Left renal pelvis (tissue), 4 donors: Measurements from ENCODE around the gene SERPINB1. TPM values are rescaled to one million over a fixed set of nuclear protein-coding genes. Genes with fewer than 3 reads are reported as not detected.

Experiments used
- DNase-seq, 4 donors: peaks; one replicate each; pipeline ENCODE4 v3.0.0-alpha.2; 2013; ENCODE audit warnings: low read depth in 4 of 4, low spot score in 3 of 4
- polyA plus RNA-seq, 4 donors: library from polyadenylated mRNA; unstranded; fragments of 120-200 nt; gene quantifications; one replicate each; pipeline ENCODE4 v1.2.1, GENCODE V29; 2013; ENCODE audit not compliant: insufficient read length in 4 of 4

The SERPINB1 gene
- polyA plus RNA-seq, 4 donors = 21.2 to 26.9 (median 23.6) TPM

DNA sequence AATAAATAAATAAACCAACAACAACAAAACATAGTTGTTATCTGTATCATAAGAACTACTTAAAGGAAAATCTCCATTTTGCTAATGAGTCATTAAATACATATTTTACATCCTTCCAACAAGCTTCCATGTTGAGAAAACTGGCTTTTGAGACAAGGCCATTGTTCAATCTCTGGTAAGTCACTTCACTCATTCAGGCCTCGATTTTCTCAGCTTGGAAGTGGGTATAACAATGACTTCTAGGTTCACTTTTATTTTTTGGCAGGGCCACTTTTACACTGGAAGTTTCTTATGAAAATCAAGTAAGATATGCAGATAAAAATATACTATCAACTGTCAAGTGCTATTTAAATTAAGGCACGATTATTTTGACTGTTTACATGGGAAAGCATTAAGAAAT lies 46.5 kb downstream of the SERPINB1 start:
- no peak for DNase-seq

DNA sequence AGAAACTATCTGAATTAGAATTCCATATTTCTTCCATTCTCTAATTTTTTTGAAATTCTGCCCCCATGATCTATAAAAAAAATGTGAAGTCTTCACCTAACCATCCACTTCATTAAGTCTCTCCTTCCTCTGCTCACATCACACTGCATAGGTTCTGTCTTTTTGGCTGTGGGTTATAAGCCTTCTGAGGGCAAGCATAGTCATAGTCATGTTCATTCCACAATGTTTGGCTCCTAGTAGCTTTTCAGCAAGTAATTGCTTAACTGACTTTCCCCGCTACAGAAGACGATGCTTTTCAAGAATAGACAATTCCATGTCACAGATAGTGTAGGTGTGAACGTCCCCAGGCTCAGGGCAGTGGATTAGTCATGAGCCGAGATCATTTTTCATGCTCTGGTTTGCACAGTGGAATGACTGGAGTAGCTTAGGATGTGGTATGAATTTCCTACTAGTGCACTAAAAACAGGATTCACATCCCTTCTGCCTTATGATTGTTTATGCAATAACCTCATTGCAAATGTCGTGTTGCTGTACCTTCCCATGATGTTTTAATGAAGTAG lies 47.4 kb downstream of the SERPINB1 start:
- no peak for DNase-seq

DNA sequence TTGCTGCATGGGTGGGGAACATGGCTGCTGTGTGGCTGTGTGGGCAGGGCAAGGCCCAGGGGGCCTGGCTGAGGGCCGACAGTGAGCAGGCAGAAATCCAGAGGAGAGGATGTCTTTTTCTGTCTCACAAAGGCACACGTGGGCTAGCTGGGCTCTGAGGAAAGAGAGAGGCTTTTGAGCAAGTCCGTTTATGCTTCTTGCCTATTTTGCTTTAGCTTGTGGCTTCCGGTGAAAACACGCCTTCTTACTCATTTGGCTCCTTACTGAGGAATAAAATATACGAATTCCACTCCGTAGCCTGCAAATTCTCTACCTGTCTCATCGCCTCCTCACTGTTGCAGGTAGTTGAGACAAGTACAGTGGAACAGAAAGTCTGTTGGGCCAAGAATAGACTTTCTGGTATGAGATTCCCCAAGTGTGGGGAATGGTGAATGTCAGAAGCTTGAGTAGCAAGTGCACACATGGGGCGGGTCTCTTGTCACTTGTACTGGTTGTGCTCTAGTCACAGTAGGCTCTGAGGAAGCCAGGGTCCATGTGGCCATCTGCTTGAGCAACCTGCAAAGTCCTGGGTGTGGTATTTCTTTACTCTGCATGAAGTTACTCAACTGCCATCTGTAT lies 48.0 kb downstream of the SERPINB1 start:
- no peak for DNase-seq

DNA sequence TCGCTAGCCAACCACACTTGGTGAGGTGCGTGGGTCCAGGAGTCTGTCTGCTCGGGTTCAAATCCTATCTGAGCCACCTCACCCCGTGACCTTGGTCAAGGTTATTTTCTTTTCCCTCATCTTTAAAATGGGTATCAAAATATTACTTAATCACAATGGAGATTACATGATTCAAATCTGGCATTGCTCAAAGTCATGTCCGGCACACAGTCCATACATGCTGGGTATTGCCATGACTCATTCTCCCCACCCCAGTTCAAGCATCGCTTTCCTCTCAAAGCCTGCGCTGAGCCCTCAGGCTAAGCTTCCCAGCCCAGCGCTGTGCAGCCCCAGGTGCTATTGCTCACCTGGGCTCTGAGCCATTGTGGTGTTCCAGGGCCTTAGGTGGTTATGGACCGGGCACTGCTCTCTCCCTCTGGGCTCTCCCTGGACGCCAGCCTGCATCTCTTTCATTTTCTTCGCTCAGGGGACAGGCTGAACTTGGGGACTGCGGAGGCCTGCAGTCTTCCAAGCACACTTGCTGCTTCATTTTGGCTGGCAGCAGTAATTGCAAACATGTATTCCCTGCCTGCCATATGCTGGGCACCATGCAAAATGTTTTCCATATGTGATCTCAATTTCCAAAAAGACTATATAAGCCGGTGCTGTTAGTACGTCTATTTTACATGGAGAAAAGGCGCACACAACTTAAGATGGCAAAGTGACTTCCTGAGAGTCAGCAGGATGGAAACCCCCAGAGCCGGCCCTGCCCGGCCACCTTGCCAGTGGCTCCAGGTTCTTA lies 49.1 kb downstream of the SERPINB1 start:
- DNase-seq = no peak

DNA sequence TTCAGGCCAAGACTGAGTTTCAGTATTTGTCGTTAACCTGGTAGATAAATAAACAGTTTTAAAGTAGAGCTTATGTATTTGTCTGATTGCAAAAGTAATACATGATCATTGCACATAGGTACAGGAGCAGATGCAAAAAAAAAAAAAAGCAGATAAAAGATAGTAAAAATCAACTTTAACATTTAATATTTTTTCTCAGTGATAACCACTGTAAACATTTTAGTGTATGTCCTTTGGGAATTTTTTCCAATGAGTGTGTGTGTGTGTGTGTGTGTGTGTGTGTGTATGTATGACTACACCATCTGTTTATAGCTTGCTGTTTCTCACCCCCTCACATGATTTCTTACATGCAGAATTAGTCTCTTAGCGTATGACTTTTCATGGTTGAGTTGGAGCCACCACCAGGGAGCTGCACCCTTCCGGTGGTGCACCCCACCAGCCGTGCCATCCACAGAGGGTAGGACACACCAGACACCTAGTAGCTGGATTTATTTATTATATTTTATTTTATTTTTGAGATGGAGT lies 50.2 kb downstream of the SERPINB1 start:
- no peak for DNase-seq

DNA sequence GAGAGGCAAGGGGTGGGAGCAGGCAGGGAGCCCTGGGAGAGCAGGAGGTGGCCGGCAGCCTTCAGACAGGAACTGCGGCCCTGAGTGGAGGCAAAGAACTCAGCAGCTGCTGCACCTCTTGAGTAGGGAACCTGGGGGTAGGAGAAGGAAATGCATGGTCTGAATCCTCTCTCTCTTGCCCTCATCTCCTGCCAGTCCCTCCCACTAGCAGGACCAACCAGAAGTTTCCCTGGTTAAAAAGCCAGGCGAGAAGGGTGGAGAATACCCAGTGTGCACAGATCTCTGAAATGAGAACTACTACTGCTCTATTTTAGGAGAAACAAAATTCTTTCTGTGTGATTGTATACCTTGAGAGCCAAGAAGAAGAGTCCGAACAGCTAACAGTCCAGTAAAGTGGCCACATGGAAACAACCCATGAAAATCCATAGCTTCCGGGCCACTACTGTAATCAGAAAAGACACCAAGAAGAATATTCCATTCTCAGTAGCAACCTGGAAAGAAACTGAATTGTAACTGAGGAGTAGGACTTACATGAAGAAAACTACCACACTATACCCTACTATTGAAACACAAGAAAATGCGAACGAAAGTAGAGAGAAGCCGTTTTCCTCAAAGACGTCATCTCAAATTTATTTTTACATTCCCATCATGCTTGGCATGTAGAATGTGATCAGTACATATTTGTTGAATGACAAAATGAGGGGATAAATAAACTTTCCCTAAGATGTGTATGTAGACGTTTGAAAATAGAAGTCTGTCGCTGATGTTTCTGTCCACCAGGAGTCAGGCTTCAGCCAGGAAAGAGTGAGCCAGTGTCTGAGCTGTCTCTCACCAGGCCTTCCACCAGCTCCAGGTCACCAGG lies 50.8 kb downstream of the SERPINB1 start:
- DNase-seq = no peak

DNA sequence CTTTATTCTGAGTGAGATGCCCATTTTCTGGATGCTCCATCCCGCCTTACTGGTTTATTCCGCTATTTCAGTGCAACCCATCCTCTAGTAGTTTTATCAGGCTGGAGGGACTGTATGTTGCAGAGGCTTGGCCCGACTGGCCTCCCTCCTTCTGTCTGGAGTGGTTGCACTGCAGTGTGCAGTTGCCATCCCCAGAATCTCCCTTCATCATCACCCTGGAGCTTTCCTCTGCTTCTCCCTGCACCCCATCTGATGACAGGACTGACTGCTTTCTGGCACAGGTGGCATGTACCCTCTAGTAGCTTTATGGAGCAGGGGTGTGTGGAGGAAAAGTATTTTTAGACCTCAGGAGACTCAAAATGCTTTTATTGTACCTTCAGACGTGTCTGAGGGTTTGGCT lies 55.4 kb downstream of the SERPINB1 start:
- no peak for DNase-seq

DNA sequence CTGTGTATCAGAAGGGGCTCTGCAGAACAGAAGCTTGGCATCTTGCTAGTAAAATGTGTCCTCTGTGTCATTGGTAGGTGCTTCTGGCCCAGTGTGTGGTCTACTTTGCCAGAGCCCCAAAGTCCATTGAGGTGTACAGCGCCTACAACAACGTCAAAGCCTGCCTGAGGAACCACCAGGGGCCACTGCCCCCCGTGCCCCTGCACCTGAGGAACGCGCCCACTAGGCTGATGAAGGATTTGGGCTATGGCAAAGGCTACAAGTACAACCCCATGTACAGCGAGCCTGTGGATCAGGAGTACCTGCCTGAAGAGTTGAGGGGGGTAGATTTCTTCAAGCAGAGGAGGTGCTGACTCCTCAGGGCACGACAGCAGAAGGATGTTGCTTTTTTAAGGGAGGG lies 56.7 kb downstream of the SERPINB1 start:
- DNase-seq = no peak

DNA sequence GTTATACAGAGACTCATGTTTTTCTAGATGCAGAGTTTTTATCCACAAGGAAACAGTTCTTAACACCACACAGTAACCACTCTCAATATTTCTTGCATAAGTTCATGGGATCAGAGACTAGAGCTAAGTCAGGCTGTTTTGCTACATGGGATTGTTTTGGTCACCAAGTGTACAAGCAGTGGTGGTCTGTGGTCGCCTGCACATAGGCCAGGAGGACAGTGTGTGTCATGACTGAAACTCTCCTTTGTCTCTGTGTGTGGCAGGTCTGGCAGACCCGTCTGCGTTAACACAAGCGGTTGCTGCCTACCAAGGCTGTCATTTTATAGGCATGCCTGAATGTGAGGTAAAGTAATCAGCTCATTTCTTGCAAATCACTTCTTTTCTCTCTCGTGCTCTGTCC lies 57.6 kb downstream of the SERPINB1 start:
- DNase-seq = no peak

DNA sequence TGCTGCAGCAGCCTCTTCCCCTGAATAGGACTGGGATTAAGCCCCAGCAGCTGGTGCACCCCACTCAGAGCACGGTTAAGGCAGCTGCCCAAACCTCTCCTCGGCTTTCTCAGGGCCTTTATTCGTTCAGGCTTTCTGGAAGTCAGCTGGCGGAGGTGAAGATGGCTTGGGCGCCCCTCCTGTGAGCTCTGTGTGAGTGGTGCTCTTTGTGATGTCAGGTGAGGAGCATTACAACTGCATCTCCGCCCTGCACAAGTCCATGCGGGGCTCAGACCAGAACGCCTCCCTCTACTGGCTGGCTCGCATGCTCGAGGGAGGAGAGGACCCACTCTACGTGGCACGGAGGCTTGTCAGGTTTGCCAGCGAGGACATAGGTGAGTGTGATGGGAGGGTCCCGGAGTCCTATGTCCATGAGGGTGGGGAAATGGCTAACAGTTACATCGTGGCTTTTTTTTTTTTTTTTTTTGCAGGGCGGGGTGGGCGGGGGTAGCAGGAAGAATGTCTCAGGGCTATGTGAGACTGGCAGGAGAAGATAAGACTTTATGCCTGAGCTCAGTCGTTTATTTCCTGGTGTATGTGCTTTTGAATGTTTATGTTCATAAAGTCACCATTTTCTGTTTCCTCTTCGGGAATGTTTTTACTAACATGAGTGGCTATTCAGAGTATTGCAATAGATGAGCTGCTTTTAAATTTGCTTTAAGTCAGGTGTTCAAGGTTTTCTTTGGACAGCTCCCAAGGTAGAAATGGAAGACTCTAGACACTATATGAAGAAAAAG lies 58.3 kb downstream of the SERPINB1 start:
- DNase-seq = no peak

DNA sequence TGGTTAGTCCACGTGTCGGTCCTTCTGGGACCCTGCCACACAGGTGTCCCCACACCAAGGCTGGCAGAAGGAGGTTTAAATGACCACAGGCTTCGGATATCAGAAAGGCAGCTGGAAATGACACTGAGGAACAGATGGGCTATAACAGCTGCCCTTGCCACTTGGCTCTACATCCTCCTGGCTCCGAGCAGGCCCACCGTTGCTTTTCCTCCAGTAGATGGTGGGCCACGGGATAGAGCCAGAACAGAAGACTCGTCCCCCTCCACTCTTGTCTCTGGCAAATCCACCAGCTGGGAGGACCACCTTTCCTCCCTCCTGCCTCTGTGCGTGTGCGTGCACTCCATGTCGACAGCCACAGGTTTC lies 58.9 kb downstream of the SERPINB1 start:
- no peak for DNase-seq

DNA sequence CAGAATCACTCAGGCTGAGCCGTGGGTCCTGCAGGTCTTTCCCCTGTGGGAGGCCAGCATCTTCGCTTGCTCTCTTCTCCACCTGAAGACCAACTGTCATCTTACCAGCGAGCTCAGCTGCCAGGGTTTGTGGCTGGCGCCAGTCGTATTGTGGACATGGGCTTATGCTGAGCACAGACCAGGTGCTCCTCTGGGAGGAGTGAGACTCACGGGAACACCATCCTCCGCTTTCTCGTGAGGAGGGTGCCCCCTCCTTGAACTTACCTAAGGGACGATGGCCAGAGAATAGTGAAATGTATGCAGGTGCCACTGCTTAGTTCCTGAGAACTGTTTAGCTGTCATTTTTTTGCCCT lies 59.3 kb downstream of the SERPINB1 start:
- DNase-seq = no peak

Other genes starting within 250 kb of the SERPINB1 start
- 1 to 10 TPM; 1.1 to 1.6 (median 1.3) TPM for gene MYLK4, start 90.9 kb downstream of the SERPINB1 start, polyA plus RNA-seq
- gene WRNIP1, start 76.5 kb downstream of the SERPINB1 start, polyA plus RNA-seq = 10 to 100 TPM; 47.9 to 62.3 (median 56.9) TPM
- gene SERPINB9, start 61.4 kb upstream of the SERPINB1 start, polyA plus RNA-seq = 10 to 100 TPM in 3 of 4 donors, 1 to 10 TPM in 1; 5.3 to 15.1 (median 12.6) TPM
- gene SERPINB6, start 129.7 kb upstream of the SERPINB1 start, polyA plus RNA-seq = 10 to 100 TPM; 67.9 to 95.8 (median 89.1) TPM
- gene NQO2, start 158.0 kb upstream of the SERPINB1 start, polyA plus RNA-seq = 10 to 100 TPM; 24.0 to 81.8 (median 60.3) TPM
- gene RIPK1, start 226.6 kb upstream of the SERPINB1 start, polyA plus RNA-seq = 10 to 100 TPM; 20.7 to 27.7 (median 25.7) TPM